SIG-M5 treated with dmso at 0.1 percent for 504 hours (cell line): ENCODE data around the gene ZNF26.
A peak's percentile ranks its signal among the peaks of the same experiment; 100 is the strongest.
"Not testable (repeated sequence)": the region's sequence is repeated elsewhere in the genome, so short reads cannot be mapped to it uniquely, and the experiment has no call there.

ENCODE experiments used
- DNase-seq: peaks from one replicate; lab custom pipeline; 2025; ENCODE audit not compliant: unreplicated experiment; lab: John Stamatoyannopoulos, UW

ZNF26 gene

GRCh38 chr12:132955094-132956010, 30.8 kb upstream of the ZNF26 start:
- peak; percentile 44 for DNase-seq

GRCh38 chr12:132956011-132956788, 30.0 kb upstream of the ZNF26 start, which contains the start of gene ZNF605:
ZNF605 (minus strand) TSS chr12:132956306; CDS start chr12:132945635, 10,671 bp downstream.
- peak; percentile 86 for DNase-seq

GRCh38 chr12:132961790-132962189, 24.4 kb upstream of the ZNF26 start:
- DNase-seq = not testable (repeated sequence)

GRCh38 chr12:132963947-132964346, 22.2 kb upstream of the ZNF26 start:
- not testable (repeated sequence) for DNase-seq

GRCh38 chr12:132965796-132966195, 20.4 kb upstream of the ZNF26 start:
- DNase-seq = no peak

DNA sequence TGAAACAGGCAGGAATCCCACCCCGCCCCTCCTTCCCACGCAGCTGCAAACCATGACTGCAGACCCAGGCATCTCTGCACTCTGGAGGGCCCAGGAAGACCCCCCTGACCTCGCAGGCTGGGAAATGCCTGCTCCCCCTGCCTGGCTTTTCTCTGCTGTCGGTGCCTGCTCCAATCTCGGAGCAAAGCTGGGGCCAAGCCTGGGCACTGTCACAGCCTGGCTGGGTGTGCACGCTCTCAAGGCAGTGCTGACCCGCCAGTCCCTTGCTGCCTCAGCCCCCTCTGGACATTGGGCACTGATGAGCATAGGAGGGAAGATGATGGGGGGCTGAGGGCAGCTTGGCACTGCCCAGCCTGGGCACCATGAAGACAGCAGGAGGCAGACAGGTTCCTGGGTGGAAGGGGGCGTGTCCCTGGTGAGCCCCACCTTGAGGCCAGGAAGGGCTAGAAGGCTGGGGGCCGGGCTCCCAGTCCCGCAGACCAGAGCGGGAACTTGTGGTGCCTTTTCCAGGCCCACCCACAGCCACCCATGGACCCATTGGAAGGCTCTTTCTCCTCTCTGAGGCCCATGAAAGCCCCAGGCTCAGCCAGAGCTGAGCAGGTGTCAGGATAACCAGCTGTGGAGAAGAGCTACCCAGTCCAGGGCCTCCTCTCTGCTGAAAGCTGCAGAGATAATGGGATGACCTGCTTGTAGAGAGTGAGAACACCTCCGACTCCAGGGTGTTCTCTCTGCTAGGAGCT, 19.3 kb upstream of the ZNF26 start:
- no peak for DNase-seq

DNA sequence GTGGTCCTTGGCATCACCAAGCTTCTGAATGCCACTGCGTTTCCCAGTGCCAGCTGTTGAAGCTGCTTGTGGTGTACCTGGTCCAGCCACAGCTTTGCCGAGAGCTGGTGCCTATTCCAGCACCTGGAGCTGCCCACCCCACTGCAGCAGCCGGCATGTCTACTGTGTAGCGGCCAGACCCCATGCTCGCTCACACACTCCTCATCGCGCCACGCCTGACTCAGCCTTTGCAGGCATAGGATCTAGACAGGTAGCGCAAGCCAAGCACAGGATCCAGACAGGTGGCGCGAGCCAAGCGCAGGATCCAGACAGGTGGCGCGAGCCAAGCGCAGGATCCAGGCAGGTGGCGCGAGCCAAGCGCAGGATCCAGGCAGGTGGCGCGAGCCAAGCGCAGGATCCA, 18.4 kb upstream of the ZNF26 start:
- no peak for DNase-seq

DNA sequence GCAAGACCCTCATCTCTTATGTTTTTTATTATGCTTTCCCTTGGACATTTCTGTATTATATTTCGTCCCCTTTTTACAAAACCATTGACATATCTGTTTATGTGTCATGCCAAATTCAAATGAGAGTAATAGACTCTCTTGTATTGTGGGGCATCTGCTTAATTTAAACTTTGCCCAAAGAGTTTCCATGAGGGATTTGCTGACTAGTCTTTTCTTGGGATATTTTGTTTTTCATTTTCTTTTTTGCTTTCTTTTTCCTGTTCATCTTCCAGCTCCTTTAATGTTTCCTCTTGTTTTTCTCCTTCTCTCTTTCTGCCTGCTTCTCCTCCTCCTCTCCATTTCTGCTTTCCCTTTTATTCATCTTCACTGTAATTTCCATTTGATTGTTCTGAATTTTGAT, 13.8 kb upstream of the ZNF26 start:
- no peak for DNase-seq

GRCh38 chr12:132976870-132977269, 9.3 kb upstream of the ZNF26 start:
- DNase-seq = not testable (repeated sequence)

- DNase-seq = peak; percentile 38
Observed at GRCh38 chr12:132986885-132987225, 688 bp downstream of the ZNF26 start.

- DNase-seq = no peak
Observed at GRCh38 chr12:132998741-132999140, 12.6 kb downstream of the ZNF26 start.

DNA sequence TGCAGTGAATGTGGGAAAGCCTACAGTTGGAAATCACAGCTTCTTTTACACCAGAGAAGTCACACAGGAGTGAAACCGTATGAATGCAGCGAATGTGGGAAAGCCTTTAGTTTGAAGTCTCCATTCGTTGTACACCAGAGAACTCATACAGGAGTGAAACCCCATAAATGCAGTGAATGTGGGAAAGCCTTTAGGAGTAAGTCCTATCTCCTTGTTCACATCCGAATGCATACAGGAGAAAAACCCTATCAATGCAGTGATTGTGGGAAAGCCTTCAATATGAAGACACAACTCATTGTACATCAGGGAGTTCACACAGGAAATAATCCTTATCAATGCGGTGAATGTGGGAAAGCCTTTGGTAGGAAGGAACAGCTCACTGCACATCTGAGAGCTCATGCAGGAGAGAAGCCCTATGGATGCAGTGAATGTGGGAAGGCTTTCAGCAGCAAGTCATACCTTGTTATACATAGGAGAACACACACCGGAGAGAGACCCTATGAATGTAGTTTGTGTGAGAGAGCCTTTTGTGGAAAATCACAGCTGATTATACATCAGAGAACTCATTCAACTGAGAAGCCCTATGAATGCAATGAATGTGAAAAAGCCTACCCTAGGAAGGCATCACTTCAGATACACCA, 24.6 kb downstream of the ZNF26 start:
- DNase-seq = no peak

- peak; percentile 14 for DNase-seq
Observed at GRCh38 chr12:133023566-133023965, 37.4 kb downstream of the ZNF26 start.

GRCh38 chr12:133026996-133027395, 40.8 kb downstream of the ZNF26 start:
- no peak for DNase-seq

GRCh38 chr12:133037207-133038005, 51.2 kb downstream of the ZNF26 start, which contains the start of gene ZNF84:
ZNF84 (plus strand) TSS chr12:133037509; CDS start chr12:133041468, 3,959 bp downstream.
- DNase-seq = peak; percentile 99

DNA sequence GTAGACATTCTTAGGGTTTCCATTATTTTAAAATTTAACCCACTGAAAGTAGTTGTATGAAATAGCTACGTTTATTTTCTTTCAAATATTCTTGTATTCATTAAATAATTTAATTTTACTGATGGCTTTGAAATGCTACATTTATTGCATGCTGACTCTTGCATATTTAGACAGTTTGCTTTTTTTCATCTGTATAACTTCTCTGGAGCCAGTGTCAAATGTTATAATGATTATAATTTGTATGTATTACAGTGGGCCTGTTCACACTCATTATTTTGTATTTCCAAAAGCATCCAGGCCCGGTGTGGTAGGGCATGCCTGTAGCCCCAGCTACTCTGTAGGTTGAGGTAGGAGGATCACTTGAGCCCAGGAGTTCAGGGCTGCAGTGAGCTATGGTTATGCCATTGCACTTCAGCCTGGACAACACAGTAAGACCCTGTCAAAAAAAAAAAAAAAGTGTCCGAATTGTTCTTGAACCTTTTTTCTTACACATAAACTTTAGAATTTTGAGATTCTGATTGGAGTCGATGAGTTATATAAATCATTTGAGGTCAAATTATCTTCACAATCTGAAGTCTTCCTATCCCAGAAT, 52.0 kb downstream of the ZNF26 start:
- no peak for DNase-seq

- no peak for DNase-seq
Observed at GRCh38 chr12:133046698-133047097, 60.5 kb downstream of the ZNF26 start.

DNA sequence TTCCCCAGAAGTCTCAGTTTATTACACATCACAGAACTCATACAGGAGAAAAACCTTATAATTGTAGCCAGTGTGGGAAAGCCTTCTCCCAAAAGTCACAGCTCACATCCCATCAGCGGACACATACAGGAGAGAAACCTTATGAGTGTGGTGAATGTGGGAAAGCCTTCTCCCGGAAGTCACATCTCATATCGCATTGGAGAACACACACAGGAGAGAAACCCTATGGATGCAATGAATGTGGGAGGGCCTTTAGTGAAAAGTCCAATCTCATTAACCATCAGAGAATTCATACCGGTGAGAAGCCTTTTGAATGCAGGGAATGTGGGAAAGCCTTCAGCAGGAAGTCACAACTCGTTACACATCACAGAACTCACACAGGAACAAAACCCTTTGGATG, 71.3 kb downstream of the ZNF26 start:
- DNase-seq = no peak
